Activated gamma-delta T cell treated with anti-CD3 and anti-CD28 coated beads, Interleukin-2, amount 50 U/mL, for 16 hours (primary cell): Measurements from ENCODE around the gene PHACTR3.

Experiments
- DNase-seq: peaks from one replicate; pipeline ENCODE4 v3.0.0-alpha.2; 2020; ENCODE audit warnings: low read depth

The PHACTR3 gene

GRCh38 chr20:59671661-59672471 lies 67.5 kb downstream of the PHACTR3 start:
- no peak for DNase-seq

- DNase-seq, result no peak
Measured at GRCh38 chr20:59672576-59672975, 68.2 kb downstream of the PHACTR3 start.

GRCh38 chr20:59673288-59673997 lies 69.1 kb downstream of the PHACTR3 start:
- no peak for DNase-seq

GRCh38 chr20:59673998-59674445 lies 69.7 kb downstream of the PHACTR3 start:
- DNase-seq, result no peak

- no peak for DNase-seq
Measured at GRCh38 chr20:59676126-59676850, 71.9 kb downstream of the PHACTR3 start.

GRCh38 chr20:59676851-59677182 lies 72.5 kb downstream of the PHACTR3 start:
- no peak for DNase-seq

GRCh38 chr20:59677586-59677985 lies 73.2 kb downstream of the PHACTR3 start:
- no peak for DNase-seq

- DNase-seq, result no peak
Measured at GRCh38 chr20:59678288-59678687, 73.9 kb downstream of the PHACTR3 start.

- DNase-seq, result no peak
Measured at GRCh38 chr20:59678951-59679350, 74.6 kb downstream of the PHACTR3 start.

- no peak for DNase-seq
Measured at GRCh38 chr20:59680148-59680650, 75.9 kb downstream of the PHACTR3 start.

GRCh38 chr20:59680852-59681251 lies 76.5 kb downstream of the PHACTR3 start:
- DNase-seq, result no peak

- DNase-seq, result no peak
Measured at GRCh38 chr20:59682603-59683002, 78.3 kb downstream of the PHACTR3 start.

- no peak for DNase-seq
Measured at GRCh38 chr20:59683181-59683580, 78.8 kb downstream of the PHACTR3 start.

- no peak for DNase-seq
Measured at GRCh38 chr20:59684685-59685242, 80.4 kb downstream of the PHACTR3 start.

GRCh38 chr20:59686404-59687346 lies 82.3 kb downstream of the PHACTR3 start:
- DNase-seq, result no peak

- no peak for DNase-seq
Measured at GRCh38 chr20:59688356-59688755, 84.0 kb downstream of the PHACTR3 start.

- no peak for DNase-seq
Measured at GRCh38 chr20:59688999-59689398, 84.7 kb downstream of the PHACTR3 start.

- no peak for DNase-seq
Measured at GRCh38 chr20:59690101-59690500, 85.8 kb downstream of the PHACTR3 start.

- DNase-seq, result no peak
Measured at GRCh38 chr20:59690976-59691375, 86.6 kb downstream of the PHACTR3 start.

GRCh38 chr20:59692139-59692538 lies 87.8 kb downstream of the PHACTR3 start:
- DNase-seq, result no peak

GRCh38 chr20:59693587-59693986 lies 89.2 kb downstream of the PHACTR3 start:
- no peak for DNase-seq
